SW480 (cell line): Measurements from ENCODE around the gene HELLS.
"Not testable (repeated sequence)": the region's sequence is repeated elsewhere in the genome, so short reads cannot be mapped to it uniquely, and the experiment has no call there.

Experiments used
- DNase-seq: peaks from one replicate; pipeline ENCODE4 v3.0.0-alpha.2; 2016; ENCODE audit warnings: low spot score

The HELLS gene

GRCh38 chr10:94608559-94608958 is 63.0 kb downstream of the HELLS start:
- no peak for DNase-seq

- DNase-seq: no peak
Measured at GRCh38 chr10:94614558-94614957, 69.0 kb downstream of the HELLS start.

- no peak for DNase-seq
Measured at GRCh38 chr10:94617389-94617944, 71.9 kb downstream of the HELLS start.

- DNase-seq: no peak
Measured at GRCh38 chr10:94622666-94623205, 77.1 kb downstream of the HELLS start.

- DNase-seq: no peak
Measured at GRCh38 chr10:94623572-94623971, 78.0 kb downstream of the HELLS start.

- DNase-seq: no peak
Measured at GRCh38 chr10:94626476-94626875, 80.9 kb downstream of the HELLS start.

- DNase-seq: no peak
Measured at GRCh38 chr10:94627511-94627910, 81.9 kb downstream of the HELLS start.

- DNase-seq: peak; percentile 25
Measured at GRCh38 chr10:94630017-94630688, 84.6 kb downstream of the HELLS start.

- DNase-seq: no peak
Measured at GRCh38 chr10:94631077-94631875, 85.7 kb downstream of the HELLS start.

- DNase-seq: no peak
Measured at GRCh38 chr10:94632954-94633353, 87.4 kb downstream of the HELLS start.

- DNase-seq: not testable (repeated sequence)
Measured at GRCh38 chr10:94638097-94638496, 92.5 kb downstream of the HELLS start.

GRCh38 chr10:94639902-94640301 is 94.3 kb downstream of the HELLS start:
- DNase-seq: no peak

- no peak for DNase-seq
Measured at GRCh38 chr10:94640562-94640961, 95.0 kb downstream of the HELLS start.

- no peak for DNase-seq
Measured at GRCh38 chr10:94641480-94641879, 95.9 kb downstream of the HELLS start.

GRCh38 chr10:94644352-94644751 is 98.8 kb downstream of the HELLS start:
- no peak for DNase-seq

- no peak for DNase-seq
Measured at GRCh38 chr10:94645285-94645684, 99.7 kb downstream of the HELLS start.
